ENCODE data around the gene STAT1.

STAT1 gene

GRCh38 chr2:191031256-191031655 is 17.3 kb upstream of the STAT1 start:
- no peak for DNase-seq (ENCODE audit: low spot score)

GRCh38 chr2:191030521-191031154 is 16.7 kb upstream of the STAT1 start:
- peak; percentile 32 for DNase-seq (ENCODE audit: low spot score)

GRCh38 chr2:191029280-191029950 is 15.4 kb upstream of the STAT1 start:
- DNase-seq (ENCODE audit: low spot score), result no peak

- no peak for DNase-seq (ENCODE audit: low spot score)
These were observed 12.4 kb upstream of the STAT1 start for GRCh38 chr2:191026377-191026776.

GRCh38 chr2:191025135-191025534 is 11.2 kb upstream of the STAT1 start:
- DNase-seq (ENCODE audit: low spot score), result no peak

GRCh38 chr2:191023235-191023679 is 9.3 kb upstream of the STAT1 start:
- no peak for DNase-seq (ENCODE audit: low spot score)

GRCh38 chr2:191020742-191021381 is 6.9 kb upstream of the STAT1 start:
- DNase-seq (ENCODE audit: low spot score), result peak; percentile 10

- peak; percentile 97 for DNase-seq (ENCODE audit: low spot score)
These were observed 6.3 kb upstream of the STAT1 start for GRCh38 chr2:191020221-191020741.

GRCh38 chr2:191019376-191019775 is 5.4 kb upstream of the STAT1 start:
- no peak for DNase-seq (ENCODE audit: low spot score)

GRCh38 chr2:191018643-191019119 is 4.7 kb upstream of the STAT1 start:
- no peak for DNase-seq (ENCODE audit: low spot score)

GRCh38 chr2:191018048-191018447 is 4.1 kb upstream of the STAT1 start:
- DNase-seq (ENCODE audit: low spot score), result no peak

- DNase-seq (ENCODE audit: low spot score), result no peak
These were observed 1.9 kb upstream of the STAT1 start for GRCh38 chr2:191015831-191016230.

- DNase-seq (ENCODE audit: low spot score), result no peak
These were observed 1.3 kb upstream of the STAT1 start for GRCh38 chr2:191015239-191015638.

GRCh38 chr2:191014653-191015020 is 666 bp upstream of the STAT1 start:
- no peak for DNase-seq (ENCODE audit: low spot score)

GRCh38 chr2:191013682-191013931 is 364 bp downstream of the STAT1 start:
- no peak for DNase-seq (ENCODE audit: low spot score)

GRCh38 chr2:191012845-191013681 is 908 bp downstream of the STAT1 start:
- no peak for DNase-seq (ENCODE audit: low spot score)

GRCh38 chr2:191012346-191012745 is 1.6 kb downstream of the STAT1 start:
- no peak for DNase-seq (ENCODE audit: low spot score)

- DNase-seq (ENCODE audit: low spot score), result no peak
These were observed 2.8 kb downstream of the STAT1 start for GRCh38 chr2:191010887-191011885.

- no peak for DNase-seq (ENCODE audit: low spot score)
These were observed 4.2 kb downstream of the STAT1 start for GRCh38 chr2:191009541-191010374.

GRCh38 chr2:191008286-191008685 is 5.7 kb downstream of the STAT1 start:
- no peak for DNase-seq (ENCODE audit: low spot score)
